Liver (tissue), 9 donors: ENCODE data around the gene MYBPH. TPM values are rescaled to one million over a fixed set of nuclear protein-coding genes. Genes with fewer than 3 reads are reported as not detected.

Source experiments
- DNase-seq: peaks from one replicate; pipeline ENCODE4 v3.0.0-alpha.2; 2017; ENCODE audit warnings: low spot score
- H3K27ac ChIP-seq, 2 donors: one replicate each; pipeline ENCODE4 v1.7.0; 2013; ENCODE audit warnings: inconsistent platforms in 2 of 2, low read length in 2 of 2, control low read depth in 1 of 2, low read depth in 1 of 2, mild to moderate bottlenecking in 1 of 2
- H3K27me3 ChIP-seq, 4 donors: one replicate each; pipeline versions ENCODE4 v1.6.1 to v1.7.0; 2013; ENCODE audit warnings: low read length in 3 of 4, inconsistent platforms in 1 of 4, mild to moderate bottlenecking in 1 of 4, moderate library complexity in 1 of 4; ENCODE audit not compliant: control insufficient read depth in 4 of 4, insufficient read depth in 4 of 4
- H3K36me3 ChIP-seq, 4 donors: one replicate each; pipeline versions ENCODE4 v1.6.1 to v1.7.0; 2013; ENCODE audit warnings: low read length in 3 of 4, mild to moderate bottlenecking in 3 of 4, low read depth in 1 of 4, moderate library complexity in 1 of 4; ENCODE audit not compliant: control insufficient read depth in 4 of 4, insufficient read depth in 3 of 4
- H3K4me1 ChIP-seq, 4 donors: one replicate each; pipeline versions ENCODE4 v1.6.1 to v1.7.0; 2013; ENCODE audit warnings: low read length in 3 of 4, mild to moderate bottlenecking in 3 of 4, moderate library complexity in 1 of 4; ENCODE audit not compliant: control insufficient read depth in 4 of 4, insufficient read depth in 4 of 4
- H3K4me3 ChIP-seq, 3 donors: one replicate each; pipeline versions ENCODE4 v1.6.1 to v1.7.0; 2013; ENCODE audit warnings: low read length in 3 of 3, control low read depth in 1 of 3, low read depth in 1 of 3, mild to moderate bottlenecking in 1 of 3
- H3K9ac ChIP-seq, 2 donors: one replicate each; pipeline ENCODE4 v1.7.0; 2013; ENCODE audit warnings: low read length in 2 of 2, mild to moderate bottlenecking in 2 of 2, moderate library complexity in 2 of 2, control low read depth in 1 of 2, low read depth in 1 of 2
- H3K9me3 ChIP-seq, 4 donors: one replicate each; pipeline versions ENCODE4 v1.6.1 to v1.7.0; 2013; ENCODE audit warnings: low read length in 3 of 4; ENCODE audit not compliant: control insufficient read depth in 4 of 4
- CTCF ChIP-seq: fragments of 150-350 bp; IDR thresholded peaks from 2 replicates; pipeline ENCODE4 v1.5.1; 2017; ENCODE audit warnings: improper control_type of control experiment, low read depth, low read length; ENCODE audit not compliant: missing input control
- GABPA ChIP-seq, 2 donors: IDR thresholded peaks in 1 of 2; conservative IDR thresholded peaks in 1 of 2; 2 replicates each; pipeline ENCODE4 v1.6.1; 2016; ENCODE audit warnings: antibody characterized with exemption in 2 of 2, mild to moderate bottlenecking in 1 of 2, moderate library complexity in 1 of 2
- JUND ChIP-seq, 2 donors: IDR thresholded peaks; 2 replicates each; pipeline ENCODE4 v1.6.1; 2016; ENCODE audit warnings: antibody characterized with exemption in 2 of 2
- MAX ChIP-seq: IDR thresholded peaks from 2 replicates; pipeline ENCODE4 v1.6.1; 2016; ENCODE audit warnings: antibody characterized with exemption
- REST ChIP-seq: IDR thresholded peaks from 2 replicates; pipeline ENCODE4 v1.6.1; 2016; ENCODE audit warnings: antibody characterized with exemption, mild to moderate bottlenecking
- RXRA ChIP-seq, 2 donors: IDR thresholded peaks; 2 replicates each; pipeline ENCODE4 v1.6.1; 2017 to 2018; ENCODE audit warnings: antibody characterized with exemption in 2 of 2, mild to moderate bottlenecking in 1 of 2
- SP1 ChIP-seq: IDR thresholded peaks from 2 replicates; pipeline ENCODE4 v1.6.1; 2018; ENCODE audit warnings: antibody characterized with exemption, mild to moderate bottlenecking
- TAF1 ChIP-seq: conservative IDR thresholded peaks from 2 replicates; pipeline ENCODE4 v1.6.1; 2016; ENCODE audit warnings: antibody characterized with exemption, mild to moderate bottlenecking
- ZBTB33 ChIP-seq: IDR thresholded peaks from 2 replicates; pipeline ENCODE4 v1.6.1; 2016; ENCODE audit warnings: antibody characterized with exemption
- WGBS: extraction: QIAGEN DNeasy Blood & Tissue Kit; methylation state at CpG from one replicate; pipeline ENCODE4 v1.1.7; 2013; 5-methylcytosine and 5-hydroxymethylcytosine counted together
- polyA plus RNA-seq, 2 donors: library from polyadenylated mRNA; stranded (reverse) in 1 of 2; unstranded in 1 of 2; fragments of 200-250 nt in 1 of 2; fragments of >200 nt in 1 of 2; fragmentation: Nextera tagmentation in 1 of 2; extraction: Ambion mirVana in 1 of 2; gene quantifications; one replicate each; pipeline versions ENCODE4 v1.2.1 to v1.2.3, GENCODE V29; 2013 to 2015
- total RNA-seq, 2 donors: library from RNA; depleted of rRNA; stranded (reverse); fragments of >200 nt; gene quantifications; one replicate each; pipeline ENCODE4 v1.2.3, GENCODE V29; 2014
- donor health status: healthy.
- donor health status: healthy.
- donor health status: healthy.
- donor health status: healthy.
- donor health status: healthy.

MYBPH gene
- total and polyA plus RNA-seq, 4 donors: 0.09 TPM; not detected in 3

GRCh38 chr1:203142124-203142523 lies 33.5 kb downstream of the MYBPH start (continued):
- TF ChIP-seq REST: no peak

- Histone ChIP-seq H3K27me3 (no peaks in the 10 kb centered on the region), H3K27ac (no peak overlapping the region), H3K4me3 (no peak overlapping the region), H3K4me1 (no peaks in the 10 kb centered on the region), H3K36me3 (no peaks in the 10 kb centered on the region), H3K9me3 (no peaks in the 10 kb centered on the region), H3K9ac (no peak overlapping the region)
- 70% methylated on average over 5 of the region's 5 CpGs for WGBS
- no peak for DNase-seq
- TF ChIP-seq RXRA (IDR thresholded peaks at IDR 0.05): no peak
- no peak for TF ChIP-seq REST
- no peak for TF ChIP-seq GABPA (IDR thresholded peaks at IDR 0.05 in 1 of 2, conservative IDR thresholded peaks at IDR 0.05 in 1 of 2)
- TF ChIP-seq TAF1: no peak
- TF ChIP-seq MAX: no peak
- no peak for TF ChIP-seq JUND (IDR thresholded peaks at IDR 0.05)
These were observed 34.7 kb downstream of the MYBPH start for GRCh38 chr1:203140743-203141520.

GRCh38 chr1:203139976-203140475 lies 35.6 kb downstream of the MYBPH start:
- no peak for DNase-seq
- no peak overlapping the region for H3K4me3 ChIP-seq
- H3K4me1 ChIP-seq: no peaks in the 10 kb centered on the region
- no peaks in the 10 kb centered on the region for H3K9me3 ChIP-seq
- no peak overlapping the region for H3K9ac ChIP-seq
- H3K27me3 ChIP-seq: no peaks in the 10 kb centered on the region
- H3K36me3 ChIP-seq: no peaks in the 10 kb centered on the region
- no peak overlapping the region for H3K27ac ChIP-seq
- no peak for TF ChIP-seq GABPA (IDR thresholded peaks at IDR 0.05 in 1 of 2, conservative IDR thresholded peaks at IDR 0.05 in 1 of 2)
- TF ChIP-seq SP1: no peak
- no peak for TF ChIP-seq TAF1
- no peak for TF ChIP-seq CTCF
- no peak for TF ChIP-seq ZBTB33
- no peak for TF ChIP-seq RXRA (IDR thresholded peaks at IDR 0.05)
- 84% methylated on average over 8 of the region's 8 CpGs for WGBS
